ENCODE measurements around the gene ZNF2.

The ZNF2 gene

DNA sequence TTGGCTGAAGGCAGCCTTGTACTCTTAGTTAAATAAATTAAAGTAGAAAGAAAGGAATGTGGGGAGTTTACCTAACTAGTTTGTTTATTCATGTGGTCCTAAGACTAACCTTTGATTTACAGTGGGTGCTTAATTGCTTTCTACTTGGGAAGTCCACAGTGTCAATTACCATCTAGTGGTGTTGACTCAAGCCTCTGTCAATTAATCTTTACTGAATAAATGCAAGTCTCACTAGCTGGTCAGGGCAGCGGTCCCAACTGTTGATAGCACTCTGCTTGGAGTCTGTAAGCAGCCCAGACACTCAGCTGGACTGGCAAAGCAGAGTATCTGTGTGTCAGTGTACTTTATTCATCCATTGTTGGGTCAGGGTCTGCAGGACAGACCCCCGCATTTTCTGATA lies 21.8 kb upstream of the ZNF2 start:
- no peaks in the 10 kb centered on the region for H3K4me1 Mint-ChIP-seq
- no peaks in the 10 kb centered on the region for H3K27me3 Mint-ChIP-seq (ENCODE audit: low read depth)
- H3K27ac Mint-ChIP-seq: no peak overlapping the region
- H3K4me3 Mint-ChIP-seq: no peak overlapping the region
- peaks cover 96% of the 10 kb centered on the region for H3K36me3 Mint-ChIP-seq (ENCODE audit: low read depth)
- H3K9me3 Mint-ChIP-seq: peaks cover 82% of the 10 kb centered on the region
- TF ChIP-seq, protein P1, sequence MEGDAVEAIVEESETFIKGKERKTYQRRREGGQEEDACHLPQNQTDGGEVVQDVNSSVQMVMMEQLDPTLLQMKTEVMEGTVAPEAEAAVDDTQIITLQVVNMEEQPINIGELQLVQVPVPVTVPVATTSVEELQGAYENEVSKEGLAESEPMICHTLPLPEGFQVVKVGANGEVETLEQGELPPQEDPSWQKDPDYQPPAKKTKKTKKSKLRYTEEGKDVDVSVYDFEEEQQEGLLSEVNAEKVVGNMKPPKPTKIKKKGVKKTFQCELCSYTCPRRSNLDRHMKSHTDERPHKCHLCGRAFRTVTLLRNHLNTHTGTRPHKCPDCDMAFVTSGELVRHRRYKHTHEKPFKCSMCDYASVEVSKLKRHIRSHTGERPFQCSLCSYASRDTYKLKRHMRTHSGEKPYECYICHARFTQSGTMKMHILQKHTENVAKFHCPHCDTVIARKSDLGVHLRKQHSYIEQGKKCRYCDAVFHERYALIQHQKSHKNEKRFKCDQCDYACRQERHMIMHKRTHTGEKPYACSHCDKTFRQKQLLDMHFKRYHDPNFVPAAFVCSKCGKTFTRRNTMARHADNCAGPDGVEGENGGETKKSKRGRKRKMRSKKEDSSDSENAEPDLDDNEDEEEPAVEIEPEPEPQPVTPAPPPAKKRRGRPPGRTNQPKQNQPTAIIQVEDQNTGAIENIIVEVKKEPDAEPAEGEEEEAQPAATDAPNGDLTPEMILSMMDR (IDR thresholded peaks at IDR 0.05; ENCODE audit: unreplicated experiment in 3 of 3): no peak

DNA sequence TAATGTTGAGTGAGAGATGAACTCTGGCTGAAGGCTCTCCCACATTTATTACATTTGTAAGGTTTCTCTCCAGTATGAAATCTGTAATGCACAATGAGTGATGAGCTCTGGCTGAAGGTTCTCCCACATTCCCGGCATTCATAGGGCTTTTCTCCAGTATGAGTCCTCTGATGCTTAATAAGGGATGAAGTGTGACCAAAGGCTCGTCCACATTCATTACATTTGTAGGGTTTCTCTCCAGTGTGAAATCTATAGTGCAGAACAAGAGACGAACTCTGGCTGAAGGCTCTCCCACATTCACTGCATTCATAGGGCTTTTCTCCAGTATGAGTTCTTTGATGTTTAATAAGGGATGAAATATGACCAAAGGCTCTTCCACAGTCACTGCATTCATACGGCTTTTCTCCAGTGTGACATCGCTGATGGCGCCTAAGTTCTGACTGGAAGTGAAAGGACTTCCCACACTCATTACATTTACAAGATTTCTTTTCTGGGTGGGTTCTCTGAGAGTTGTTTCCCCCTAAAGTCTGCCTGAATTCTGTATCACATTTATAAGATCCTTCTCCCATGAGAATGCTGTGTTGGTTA lies 16.1 kb upstream of the ZNF2 start:
- H3K36me3 Mint-ChIP-seq (ENCODE audit: low read depth): peaks cover 100% of the 10 kb centered on the region
- no peaks in the 10 kb centered on the region for H3K4me1 Mint-ChIP-seq
- H3K27ac Mint-ChIP-seq: no peak overlapping the region
- H3K4me3 Mint-ChIP-seq: no peak overlapping the region
- peaks cover 87% of the 10 kb centered on the region for H3K9me3 Mint-ChIP-seq
- no peaks in the 10 kb centered on the region for H3K27me3 Mint-ChIP-seq (ENCODE audit: low read depth)
- TF ChIP-seq, protein P1 (IDR thresholded peaks at IDR 0.05; ENCODE audit: unreplicated experiment in 3 of 3): no peak

DNA sequence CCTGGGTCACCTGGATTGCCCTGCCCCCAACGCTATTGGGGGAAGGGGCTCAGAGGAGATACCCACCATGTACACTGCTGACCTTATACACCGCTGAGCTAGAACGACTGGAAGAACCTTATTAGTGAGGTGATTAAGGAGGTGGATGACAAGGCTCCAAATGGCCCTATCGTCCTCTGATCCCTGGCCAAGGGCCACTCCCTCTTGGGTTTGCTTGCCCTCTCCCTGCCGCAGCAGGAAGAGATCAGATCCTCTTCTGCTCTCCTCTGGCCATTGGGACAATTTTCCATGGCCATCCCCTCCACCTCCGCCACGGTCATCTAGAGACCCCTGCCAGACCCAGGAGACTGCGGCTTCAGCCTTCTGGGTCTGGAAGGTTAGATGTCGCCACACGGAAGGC lies 7.2 kb upstream of the ZNF2 start:
- Mint-ChIP-seq H3K27ac (peak overlapping the region in 1 of 3 experiments; percentile 9), H3K9me3 (peaks cover 24% of the 10 kb centered on the region), H3K4me3 (peak overlapping the region; percentile 90), H3K4me1 (no peaks in the 10 kb centered on the region), H3K36me3 (ENCODE audit: low read depth) (peaks cover 46% of the 10 kb centered on the region), H3K27me3 (ENCODE audit: low read depth) (no peaks in the 10 kb centered on the region)
- TF ChIP-seq, protein P1 (IDR thresholded peaks at IDR 0.05; ENCODE audit: unreplicated experiment in 3 of 3): no peak

DNA sequence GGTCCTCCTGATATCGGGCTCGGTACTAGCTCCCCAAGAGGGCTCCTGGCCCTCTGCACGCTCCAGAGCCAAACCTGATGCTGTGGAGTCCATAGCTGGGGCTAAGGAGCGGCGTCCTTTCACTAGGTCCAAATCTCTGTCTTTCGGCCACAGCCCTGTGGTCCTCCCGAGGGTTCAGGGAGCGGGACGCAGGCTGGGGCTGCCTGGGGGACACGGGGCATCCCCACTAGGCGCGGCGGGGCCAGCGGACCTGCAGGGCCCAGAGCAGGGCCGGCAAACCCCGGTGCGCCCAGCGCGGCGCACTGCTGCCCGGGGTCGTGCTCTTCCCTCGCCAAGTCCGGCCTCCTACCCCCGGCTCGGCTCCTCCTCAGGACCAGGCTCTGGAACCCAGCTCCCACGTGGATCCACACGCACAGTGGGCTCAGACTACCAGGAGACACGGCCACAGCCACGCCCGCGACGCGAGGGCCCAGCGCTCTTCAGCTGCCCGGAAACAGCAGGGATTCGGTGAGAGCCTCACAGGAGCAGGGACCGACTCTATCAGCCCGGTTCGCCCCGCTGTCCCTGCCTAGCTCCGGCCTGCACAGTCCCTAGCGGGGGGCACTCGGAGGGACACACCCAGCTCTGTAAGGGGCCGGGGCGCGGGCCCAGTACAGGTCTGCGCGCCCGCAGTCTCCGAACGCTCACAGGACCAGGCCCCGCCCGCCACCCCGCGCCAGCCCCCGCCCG lies 6.6 kb upstream of the ZNF2 start:
- H3K9me3 Mint-ChIP-seq: peaks cover 21% of the 10 kb centered on the region
- peaks cover 1% of the 10 kb centered on the region for H3K4me1 Mint-ChIP-seq
- peaks cover 40% of the 10 kb centered on the region for H3K36me3 Mint-ChIP-seq (ENCODE audit: low read depth)
- H3K27ac Mint-ChIP-seq: peak overlapping the region in 1 of 3 experiments; percentile 63
- peak overlapping the region; percentile 90 for H3K4me3 Mint-ChIP-seq
- no peaks in the 10 kb centered on the region for H3K27me3 Mint-ChIP-seq (ENCODE audit: low read depth)
- TF ChIP-seq, protein P1 (IDR thresholded peaks at IDR 0.05; ENCODE audit: unreplicated experiment in 3 of 3): no peak

DNA sequence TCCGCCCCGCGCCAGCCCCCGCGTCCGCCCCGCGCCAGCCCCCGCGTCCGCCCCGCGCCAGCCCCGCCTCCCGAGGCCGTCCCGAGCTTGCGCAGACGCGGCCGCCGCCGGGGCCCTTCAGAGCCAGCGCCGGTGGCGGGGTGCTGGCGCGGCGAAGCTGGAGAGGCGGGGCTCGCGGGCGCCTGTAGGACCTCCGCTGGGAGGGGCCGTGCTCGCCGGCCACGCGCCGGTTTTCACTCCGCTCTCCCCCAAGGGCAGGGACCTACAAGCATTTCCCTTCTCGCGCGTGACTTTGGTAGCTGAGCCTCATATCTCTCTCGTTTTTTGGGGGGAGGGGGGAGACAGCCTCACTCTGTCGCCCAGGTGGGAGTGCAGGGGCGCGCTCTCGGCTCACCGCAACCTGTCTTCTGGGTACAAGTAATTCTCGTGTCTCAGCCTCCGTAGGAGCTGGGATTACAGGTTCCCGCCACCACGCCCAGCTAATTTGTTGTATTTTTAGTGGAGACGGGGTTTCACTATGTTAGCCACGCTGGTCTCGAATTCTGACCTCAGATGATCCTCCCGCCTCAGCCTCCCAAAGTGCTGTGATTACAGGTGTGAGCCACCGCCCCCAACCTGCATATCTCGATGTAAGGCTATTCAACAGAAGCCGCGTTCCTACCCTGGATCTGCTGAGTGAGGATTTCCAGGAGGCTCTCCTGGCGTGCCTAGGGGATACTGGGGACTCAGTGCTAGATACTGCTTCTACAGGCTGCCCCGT lies 5.7 kb upstream of the ZNF2 start, which contains the start of gene ZNF514:
ZNF514 (minus strand) TSS at position 159 of the 760 bp plus-strand sequence. CDS start 6,595 bp downstream, outside the sequence.
- peaks cover 32% of the 10 kb centered on the region for H3K36me3 Mint-ChIP-seq (ENCODE audit: low read depth)
- H3K27ac Mint-ChIP-seq: peak within 1 kb of the TSS; percentile 75 to 92 (median 89)
- H3K4me3 Mint-ChIP-seq: peak within 1 kb of the TSS; percentile 92 to 94 (median 93)
- peaks cover 16% of the 10 kb centered on the region for H3K9me3 Mint-ChIP-seq
- TF ChIP-seq, protein P1 (IDR thresholded peaks at IDR 0.05; ENCODE audit: unreplicated experiment in 3 of 3): no peak
- H3K4me1 Mint-ChIP-seq: peaks cover 8% of the 10 kb centered on the region
- no peaks in the 10 kb centered on the region for H3K27me3 Mint-ChIP-seq (ENCODE audit: low read depth)
